SK-N-SH treated with all-trans-retinoic acid at 6 μM for 48 hours (cell line): ENCODE measurements around the gene NT5DC1.

Experiments
- ATAC-seq: fragments of 200-7000 bp; cut with Tn5 transposase; 3 replicates; pipeline ENCODE4 v1.9.1; 2020; ENCODE audit warnings: mild to moderate bottlenecking, moderate library complexity
- ARNTL ChIP-seq: fragments of 450-650 bp; formaldehyde crosslinking; IDR thresholded peaks from 2 replicates; pipeline ENCODE4 v1.5.0; 2020; ENCODE audit warnings: low read depth, mild to moderate bottlenecking, moderate library complexity, borderline replicate concordance
- BACH2 ChIP-seq: fragments of 250-450 bp; sonication (Bioruptor Pico); IDR thresholded peaks from 2 replicates; pipeline ENCODE4 v1.9.0; 2021; ENCODE audit warnings: mild to moderate bottlenecking, borderline replicate concordance
- CREB5 ChIP-seq: fragments of 250-450 bp; sonication (Bioruptor Pico); IDR thresholded peaks from 2 replicates; pipeline ENCODE4 v1.5.1; 2020; ENCODE audit warnings: low read depth, mild to moderate bottlenecking, moderate library complexity
- CSDC2 ChIP-seq: fragments of 250-450 bp; sonication (Bioruptor Pico); IDR thresholded peaks from 2 replicates; pipeline ENCODE4 v1.5.0; 2020; ENCODE audit warnings: mild to moderate bottlenecking, moderate library complexity
- GLIS3 ChIP-seq: fragments of 250-450 bp; sonication (Bioruptor Pico); IDR thresholded peaks from 2 replicates; pipeline ENCODE4 v1.5.0; 2020; ENCODE audit warnings: mild to moderate bottlenecking, moderate library complexity
- ISL1 ChIP-seq: fragments of 250-450 bp; sonication (Bioruptor Pico); IDR thresholded peaks from 2 replicates; pipeline ENCODE4 v2.1.2; 2022; ENCODE audit warnings: mild to moderate bottlenecking, moderate library complexity
- OSR1 ChIP-seq: fragments of 250-450 bp; sonication (Bioruptor Pico); IDR thresholded peaks from 2 replicates; pipeline ENCODE4 v1.8.0; 2022; ENCODE audit warnings: moderate library complexity, mild to moderate bottlenecking, inconsistent platforms
- PPARA ChIP-seq: fragments of 250-450 bp; sonication (Bioruptor Pico); IDR thresholded peaks from 2 replicates; pipeline ENCODE4 v1.5.0; 2020; ENCODE audit warnings: mild to moderate bottlenecking, borderline replicate concordance
- RARB ChIP-seq: fragments of 250-450 bp; sonication (Bioruptor Pico); IDR thresholded peaks from 2 replicates; pipeline ENCODE4 v1.8.0; 2021; ENCODE audit warnings: mild to moderate bottlenecking, moderate library complexity
- SNAI2 ChIP-seq: fragments of 250-450 bp; sonication (Bioruptor Pico); IDR thresholded peaks from 2 replicates; pipeline ENCODE4 v1.5.0; 2020; ENCODE audit warnings: mild to moderate bottlenecking, moderate library complexity
- TCF4 ChIP-seq: fragments of 250-450 bp; sonication (Bioruptor Pico); IDR thresholded peaks from 2 replicates; pipeline ENCODE4 v1.8.0; 2021; ENCODE audit warnings: mild to moderate bottlenecking, moderate library complexity, borderline replicate concordance
- TSHZ2 ChIP-seq: fragments of 250-450 bp; sonication (Bioruptor Pico); IDR thresholded peaks from 2 replicates; pipeline ENCODE4 v1.5.0; 2020; ENCODE audit warnings: mild to moderate bottlenecking, moderate library complexity
- ZC3H10 ChIP-seq: fragments of 250-450 bp; sonication (Bioruptor Pico); IDR thresholded peaks from 2 replicates; pipeline ENCODE4 v1.5.1; 2021; ENCODE audit warnings: mild to moderate bottlenecking, moderate library complexity
- ZFP3 ChIP-seq: fragments of 250-450 bp; sonication (Bioruptor Pico); IDR thresholded peaks from 2 replicates; pipeline ENCODE4 v1.5.0; 2020; ENCODE audit warnings: mild to moderate bottlenecking, moderate library complexity
- ZFP30 ChIP-seq: fragments of 450-650 bp; formaldehyde crosslinking; IDR thresholded peaks from 2 replicates; pipeline ENCODE4 v1.5.0; 2022; ENCODE audit warnings: mild to moderate bottlenecking, moderate library complexity
- ZNF565 ChIP-seq: fragments of 450-650 bp; formaldehyde crosslinking; conservative IDR thresholded peaks from 2 replicates; pipeline ENCODE4 v1.5.0; 2020; ENCODE audit warnings: low read depth, mild to moderate bottlenecking, moderate library complexity
- ZNF70 ChIP-seq: fragments of 450-650 bp; formaldehyde crosslinking; IDR thresholded peaks from 2 replicates; pipeline ENCODE4 v1.5.0; 2020; ENCODE audit warnings: mild to moderate bottlenecking, moderate library complexity
- ZNF8 ChIP-seq: fragments of 450-650 bp; formaldehyde crosslinking; IDR thresholded peaks from 2 replicates; pipeline ENCODE4 v1.5.0; 2020; ENCODE audit warnings: mild to moderate bottlenecking, moderate library complexity
- TF ChIP-seq, protein P1 (sequence below): fragments of 250-450 bp; sonication (Bioruptor Pico); IDR thresholded peaks from 2 replicates; pipeline ENCODE4 v1.8.0; 2020; ENCODE audit warnings: mild to moderate bottlenecking, moderate library complexity, borderline replicate concordance
- TF ChIP-seq, protein P2 (sequence below): fragments of 250-450 bp; sonication (Bioruptor Pico); IDR thresholded peaks from 2 replicates; pipeline ENCODE4 v1.5.1; 2021; ENCODE audit warnings: mild to moderate bottlenecking, moderate library complexity
- TF ChIP-seq, protein P3 (sequence below): fragments of 250-450 bp; sonication (Bioruptor Pico); IDR thresholded peaks from 2 replicates; pipeline ENCODE4 v1.8.0; 2021; ENCODE audit warnings: low read depth, mild to moderate bottlenecking, moderate library complexity, borderline replicate concordance

The NT5DC1 gene

DNA sequence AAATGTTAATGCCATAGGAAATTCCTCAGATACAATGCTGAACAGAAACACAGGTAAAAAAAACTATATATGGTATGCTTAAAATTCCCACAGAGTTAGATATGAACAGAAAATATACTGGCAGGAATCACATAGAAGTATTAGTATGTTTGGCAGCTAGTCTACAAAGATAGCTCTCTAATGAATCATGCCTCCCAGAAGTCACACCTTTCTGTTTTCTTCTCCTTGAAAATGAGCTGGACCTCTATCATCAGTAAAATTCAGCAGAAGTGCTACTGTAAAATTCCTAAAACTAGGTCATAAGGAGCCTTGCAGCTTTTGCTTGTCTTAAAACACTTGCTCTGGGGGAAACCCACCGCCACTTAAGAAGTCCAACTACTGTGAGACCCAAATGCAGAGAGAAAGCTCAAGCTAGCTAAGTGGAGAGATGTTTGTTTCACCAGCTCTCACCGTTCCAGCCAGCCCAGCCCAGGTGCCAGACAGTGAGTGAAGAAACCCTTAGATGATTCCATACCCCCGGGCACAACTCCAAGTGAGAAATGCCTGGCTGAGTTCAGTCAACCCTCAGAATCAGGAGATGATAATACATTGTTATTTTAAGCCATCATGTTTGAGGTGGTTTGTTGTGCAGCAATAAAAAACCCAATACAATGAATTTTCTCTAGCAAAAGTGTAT lies 110.2 kb downstream of the NT5DC1 start:
- ATAC-seq, result peak; percentile 88
- no peak for TF ChIP-seq ZC3H10 (CRISPR knock-in tag)
- TF ChIP-seq ZNF70 (CRISPR knock-in tag), result no peak
- no peak for TF ChIP-seq CSDC2 (CRISPR knock-in tag)
- no peak for TF ChIP-seq ZFP30 (CRISPR knock-in tag)
- no peak for TF ChIP-seq RARB (CRISPR knock-in tag)
- TF ChIP-seq ZFP3, result no peak
- no peak for TF ChIP-seq ARNTL (CRISPR knock-in tag)

DNA sequence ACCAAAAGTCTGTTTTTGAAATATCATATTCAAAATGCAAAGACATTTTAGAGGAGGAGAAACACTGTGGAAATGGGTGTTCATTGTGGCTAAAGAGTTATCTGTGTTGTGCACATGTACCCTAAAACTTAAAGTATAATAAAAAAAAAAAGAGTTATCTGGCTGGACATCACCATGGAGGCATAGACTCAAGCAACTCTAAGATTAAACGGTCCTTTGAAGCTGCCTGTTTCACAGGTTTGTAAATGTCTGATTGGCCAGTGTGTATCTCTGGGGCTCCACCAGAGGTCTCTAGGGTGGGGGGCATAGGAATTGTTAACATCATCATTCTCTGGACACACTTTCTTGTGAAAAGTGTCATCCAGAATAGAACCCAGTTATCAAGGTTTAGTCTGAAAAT lies 114.0 kb downstream of the NT5DC1 start:
- ATAC-seq, result no peak

More for the DNA sequence above, 114.0 kb downstream of the NT5DC1 start:
- TF ChIP-seq CSDC2 (CRISPR knock-in tag) (no peak), TSHZ2 (CRISPR knock-in tag) (no peak), CREB5 (CRISPR knock-in tag) (no peak), ZC3H10 (CRISPR knock-in tag) (no peak), PPARA (no peak), ZNF8 (CRISPR knock-in tag) (no peak), GLIS3 (CRISPR knock-in tag) (no peak), BACH2 (CRISPR knock-in tag) (no peak), ARNTL (CRISPR knock-in tag) (no peak), SNAI2 (CRISPR knock-in tag) (no peak), ZFP3 (no peak), ZNF565 (no peak), ZNF70 (CRISPR knock-in tag) (no peak), TCF4 (CRISPR knock-in tag) (no peak), ISL1 (CRISPR knock-in tag) (no peak), OSR1 (CRISPR knock-in tag) (no peak)
- TF ChIP-seq, protein P1, sequence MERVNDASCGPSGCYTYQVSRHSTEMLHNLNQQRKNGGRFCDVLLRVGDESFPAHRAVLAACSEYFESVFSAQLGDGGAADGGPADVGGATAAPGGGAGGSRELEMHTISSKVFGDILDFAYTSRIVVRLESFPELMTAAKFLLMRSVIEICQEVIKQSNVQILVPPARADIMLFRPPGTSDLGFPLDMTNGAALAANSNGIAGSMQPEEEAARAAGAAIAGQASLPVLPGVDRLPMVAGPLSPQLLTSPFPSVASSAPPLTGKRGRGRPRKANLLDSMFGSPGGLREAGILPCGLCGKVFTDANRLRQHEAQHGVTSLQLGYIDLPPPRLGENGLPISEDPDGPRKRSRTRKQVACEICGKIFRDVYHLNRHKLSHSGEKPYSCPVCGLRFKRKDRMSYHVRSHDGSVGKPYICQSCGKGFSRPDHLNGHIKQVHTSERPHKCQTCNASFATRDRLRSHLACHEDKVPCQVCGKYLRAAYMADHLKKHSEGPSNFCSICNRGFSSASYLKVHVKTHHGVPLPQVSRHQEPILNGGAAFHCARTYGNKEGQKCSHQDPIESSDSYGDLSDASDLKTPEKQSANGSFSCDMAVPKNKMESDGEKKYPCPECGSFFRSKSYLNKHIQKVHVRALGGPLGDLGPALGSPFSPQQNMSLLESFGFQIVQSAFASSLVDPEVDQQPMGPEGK (CRISPR knock-in tag), result no peak
- TF ChIP-seq, protein P2, sequence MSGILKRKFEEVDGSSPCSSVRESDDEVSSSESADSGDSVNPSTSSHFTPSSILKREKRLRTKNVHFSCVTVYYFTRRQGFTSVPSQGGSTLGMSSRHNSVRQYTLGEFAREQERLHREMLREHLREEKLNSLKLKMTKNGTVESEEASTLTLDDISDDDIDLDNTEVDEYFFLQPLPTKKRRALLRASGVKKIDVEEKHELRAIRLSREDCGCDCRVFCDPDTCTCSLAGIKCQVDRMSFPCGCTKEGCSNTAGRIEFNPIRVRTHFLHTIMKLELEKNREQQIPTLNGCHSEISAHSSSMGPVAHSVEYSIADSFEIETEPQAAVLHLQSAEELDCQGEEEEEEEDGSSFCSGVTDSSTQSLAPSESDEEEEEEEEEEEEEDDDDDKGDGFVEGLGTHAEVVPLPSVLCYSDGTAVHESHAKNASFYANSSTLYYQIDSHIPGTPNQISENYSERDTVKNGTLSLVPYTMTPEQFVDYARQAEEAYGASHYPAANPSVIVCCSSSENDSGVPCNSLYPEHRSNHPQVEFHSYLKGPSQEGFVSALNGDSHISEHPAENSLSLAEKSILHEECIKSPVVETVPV (CRISPR knock-in tag), result no peak
- TF ChIP-seq, protein P3, sequence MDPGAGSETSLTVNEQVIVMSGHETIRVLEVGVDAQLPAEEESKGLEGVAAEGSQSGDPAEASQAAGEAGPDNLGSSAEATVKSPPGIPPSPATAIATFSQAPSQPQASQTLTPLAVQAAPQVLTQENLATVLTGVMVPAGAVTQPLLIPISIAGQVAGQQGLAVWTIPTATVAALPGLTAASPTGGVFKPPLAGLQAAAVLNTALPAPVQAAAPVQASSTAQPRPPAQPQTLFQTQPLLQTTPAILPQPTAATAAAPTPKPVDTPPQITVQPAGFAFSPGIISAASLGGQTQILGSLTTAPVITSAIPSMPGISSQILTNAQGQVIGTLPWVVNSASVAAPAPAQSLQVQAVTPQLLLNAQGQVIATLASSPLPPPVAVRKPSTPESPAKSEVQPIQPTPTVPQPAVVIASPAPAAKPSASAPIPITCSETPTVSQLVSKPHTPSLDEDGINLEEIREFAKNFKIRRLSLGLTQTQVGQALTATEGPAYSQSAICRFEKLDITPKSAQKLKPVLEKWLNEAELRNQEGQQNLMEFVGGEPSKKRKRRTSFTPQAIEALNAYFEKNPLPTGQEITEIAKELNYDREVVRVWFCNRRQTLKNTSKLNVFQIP, result no peak
